ENCODE measurements around the gene EVI2B. TPM values are rescaled to one million over a fixed set of nuclear protein-coding genes. Genes with fewer than 3 reads are reported as not detected.
"Not testable (repeated sequence)": the region's sequence is repeated elsewhere in the genome, so short reads cannot be mapped to it uniquely, and the experiment has no call there.

The EVI2B gene
- total RNA-seq, 4 donors from 2014 or later: 13.5 to 36.9 (median 29.6) TPM

DNA sequence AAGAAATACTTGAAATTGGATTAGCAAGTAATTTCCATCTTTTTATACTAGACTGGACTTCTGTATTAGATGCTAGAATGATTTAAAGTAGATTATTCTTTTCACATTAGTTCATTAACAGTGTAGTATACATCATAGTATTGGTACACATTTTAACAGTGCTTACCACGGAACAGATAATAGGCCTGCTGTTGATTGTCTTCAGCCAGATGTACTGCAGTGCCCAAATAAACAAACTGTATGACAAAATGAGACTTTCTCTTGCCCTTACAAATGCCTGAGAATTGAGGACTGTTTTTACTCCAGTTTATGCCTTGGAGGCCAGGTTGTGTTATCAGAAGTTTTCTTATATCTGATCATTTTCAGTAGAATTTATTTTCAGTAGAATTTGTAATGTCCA lies 6.9 kb upstream of the EVI2B start:
- TF ChIP-seq, protein P1, sequence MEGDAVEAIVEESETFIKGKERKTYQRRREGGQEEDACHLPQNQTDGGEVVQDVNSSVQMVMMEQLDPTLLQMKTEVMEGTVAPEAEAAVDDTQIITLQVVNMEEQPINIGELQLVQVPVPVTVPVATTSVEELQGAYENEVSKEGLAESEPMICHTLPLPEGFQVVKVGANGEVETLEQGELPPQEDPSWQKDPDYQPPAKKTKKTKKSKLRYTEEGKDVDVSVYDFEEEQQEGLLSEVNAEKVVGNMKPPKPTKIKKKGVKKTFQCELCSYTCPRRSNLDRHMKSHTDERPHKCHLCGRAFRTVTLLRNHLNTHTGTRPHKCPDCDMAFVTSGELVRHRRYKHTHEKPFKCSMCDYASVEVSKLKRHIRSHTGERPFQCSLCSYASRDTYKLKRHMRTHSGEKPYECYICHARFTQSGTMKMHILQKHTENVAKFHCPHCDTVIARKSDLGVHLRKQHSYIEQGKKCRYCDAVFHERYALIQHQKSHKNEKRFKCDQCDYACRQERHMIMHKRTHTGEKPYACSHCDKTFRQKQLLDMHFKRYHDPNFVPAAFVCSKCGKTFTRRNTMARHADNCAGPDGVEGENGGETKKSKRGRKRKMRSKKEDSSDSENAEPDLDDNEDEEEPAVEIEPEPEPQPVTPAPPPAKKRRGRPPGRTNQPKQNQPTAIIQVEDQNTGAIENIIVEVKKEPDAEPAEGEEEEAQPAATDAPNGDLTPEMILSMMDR (IDR thresholded peaks at IDR 0.05): no peak
- ATAC-seq (ENCODE audit: low FRiP score) (no peak), DNase-seq (ENCODE audit: low spot score) (no peak)

DNA sequence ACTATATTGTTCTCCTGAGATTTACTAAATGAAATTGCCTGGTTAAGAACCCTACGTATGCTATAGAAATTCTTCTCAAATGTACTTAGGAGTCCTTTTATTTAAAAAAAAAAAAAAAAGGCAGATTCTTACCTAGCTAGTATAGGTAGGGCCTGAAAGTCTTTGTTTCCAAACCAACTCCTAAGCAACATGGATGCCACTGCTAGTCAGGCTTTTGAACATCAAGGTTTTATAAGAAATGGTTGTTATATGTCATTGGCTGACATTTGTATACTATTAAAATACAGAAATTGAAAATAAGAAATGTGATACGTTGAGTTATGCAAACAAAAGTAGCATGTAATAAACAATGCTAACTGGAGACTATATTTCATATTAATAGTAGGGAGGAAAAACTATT lies 6.4 kb upstream of the EVI2B start:
- DNase-seq (ENCODE audit: low spot score) (no peak), ATAC-seq (ENCODE audit: low FRiP score) (no peak)
- TF ChIP-seq, protein P1 (IDR thresholded peaks at IDR 0.05): no peak

- no peak for ATAC-seq (ENCODE audit: low FRiP score)
- DNase-seq (ENCODE audit: low spot score): no peak
- TF ChIP-seq, protein P1 (IDR thresholded peaks at IDR 0.05): no peak
Observed at GRCh38 chr17:31318851-31319661, 5.2 kb upstream of the EVI2B start.

- no peak for DNase-seq (ENCODE audit: low spot score)
- peak; percentile 90 for ATAC-seq (ENCODE audit: low FRiP score)
Observed at GRCh38 chr17:31318298-31318801, 4.5 kb upstream of the EVI2B start.

DNA sequence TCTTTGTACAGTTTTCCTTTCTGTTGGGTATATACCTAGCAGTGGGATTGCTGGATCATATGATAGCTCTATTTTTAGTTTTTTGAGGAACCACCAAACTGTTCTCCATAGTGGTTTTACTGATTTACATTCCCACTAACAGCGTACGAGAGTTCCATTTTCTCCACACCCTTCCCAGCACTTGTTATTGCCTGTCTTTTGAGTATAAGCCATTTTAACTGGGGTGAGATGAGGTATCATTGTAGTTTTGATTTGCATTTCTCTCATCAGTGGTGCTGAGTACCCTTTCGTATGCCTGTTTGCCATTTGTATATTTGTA lies 887 bp upstream of the EVI2B start:
- DNase-seq (ENCODE audit: low spot score) (no peak), ATAC-seq (ENCODE audit: low FRiP score) (no peak)
- TF ChIP-seq, protein P1 (IDR thresholded peaks at IDR 0.05): no peak

More at GRCh38 chr17:31318298-31318801, 4.5 kb upstream of the EVI2B start:
- TF ChIP-seq, protein P1 (IDR thresholded peaks at IDR 0.05): no peak

- not testable (repeated sequence) for DNase-seq (ENCODE audit: low spot score); ATAC-seq (ENCODE audit: low FRiP score)
Observed at GRCh38 chr17:31312223-31312622, 1.6 kb downstream of the EVI2B start.

GRCh38 chr17:31311526-31311925 lies 2.3 kb downstream of the EVI2B start:
- TF ChIP-seq, protein P1 (IDR thresholded peaks at IDR 0.05): no peak
- DNase-seq (ENCODE audit: low spot score): no peak
- no peak for ATAC-seq (ENCODE audit: low FRiP score)
